ENCODE measurements around the gene BRCA2. TPM values are rescaled to one million over a fixed set of nuclear protein-coding genes. Genes with fewer than 3 reads are reported as not detected.
A peak's percentile ranks its signal among the peaks of the same experiment; 100 is the strongest.

Gene BRCA2
- total and polyA plus RNA-seq, 2 experiments from 2014 or later, result 28.6 to 38.7 TPM

GRCh38 chr13:32316028-32316339, 676 bp downstream of the BRCA2 start:
- peak overlapping the region; percentile 99 for H3K27ac Mint-ChIP-seq
- no peaks in the 10 kb centered on the region for H3K9me3 Mint-ChIP-seq
- ATAC-seq (peak; percentile 19), DNase-seq (ENCODE audit: low spot score) (no peak)
- H3K4me3 ChIP-seq, result peak overlapping the region; percentile 65
- peak overlapping the region; percentile 93 for H3K27ac ChIP-seq (ENCODE audit: low read depth)
- peaks cover 8% of the 10 kb centered on the region; the same call in 1 of the 2 replicates for H3K36me3 ChIP-seq (ENCODE audit: insufficient read depth)
- H3K4me2 ChIP-seq, result peak overlapping the region; percentile 76
- no peaks in the 10 kb centered on the region for H4K20me1 ChIP-seq (replicated peaks; ENCODE audit: insufficient read depth)
- no peaks in the 10 kb centered on the region for H3K27me3 ChIP-seq (ENCODE audit: insufficient read depth)
- no peaks in the 10 kb centered on the region for H3K9me2 ChIP-seq (ENCODE audit: insufficient read depth)
- H3K4me1 Mint-ChIP-seq, result peaks cover 10% of the 10 kb centered on the region; the same call in 2 of the 3 replicates
- H3K79me2 ChIP-seq (replicated peaks; ENCODE audit: insufficient read depth), result no peaks in the 10 kb centered on the region
- peak overlapping the region; percentile 88 for H3K4me3 Mint-ChIP-seq
- H2AFZ ChIP-seq, result peak overlapping the region; percentile 18; the same call in 1 of the 2 replicates
- H3F3A ChIP-seq (replicated peaks; ENCODE audit: low read depth), result no peaks in the 10 kb centered on the region
- peaks cover 16% of the 10 kb centered on the region for H3K36me3 Mint-ChIP-seq (ENCODE audit: low read depth)
- TF ChIP-seq CTCF (conservative IDR thresholded peaks at IDR 0.05; ENCODE audit: low read depth in 2 of 2) (no peak), REST (IDR thresholded peaks at IDR 0.05; ENCODE audit: unreplicated experiment) (no peak), CREB1 (CRISPR knock-in tag; IDR thresholded peaks at IDR 0.05; ENCODE audit: low read depth) (no peak), EZH2 (IDR thresholded peaks at IDR 0.05; ENCODE audit: low read depth, unreplicated experiment) (no peak), ZNF462 (CRISPR knock-in tag; IDR thresholded peaks at IDR 0.05) (no peak), NANOG (IDR thresholded peaks at IDR 0.05; ENCODE audit: borderline replicate concordance) (no peak)
- H3K27me3 Mint-ChIP-seq (ENCODE audit: insufficient read depth, low read depth, poor library complexity), result peaks cover 8% of the 10 kb centered on the region
- no peaks in the 10 kb centered on the region; the same call in 1 of the 2 replicates for H3K4me1 ChIP-seq (ENCODE audit: insufficient read depth)
